Femur (tissue), 1 donor: ENCODE results near the gene PCK1.

Source experiments
- DNase-seq: peaks from one replicate; pipeline ENCODE4 v3.0.0-alpha.2; 2017

Gene PCK1

DNA sequence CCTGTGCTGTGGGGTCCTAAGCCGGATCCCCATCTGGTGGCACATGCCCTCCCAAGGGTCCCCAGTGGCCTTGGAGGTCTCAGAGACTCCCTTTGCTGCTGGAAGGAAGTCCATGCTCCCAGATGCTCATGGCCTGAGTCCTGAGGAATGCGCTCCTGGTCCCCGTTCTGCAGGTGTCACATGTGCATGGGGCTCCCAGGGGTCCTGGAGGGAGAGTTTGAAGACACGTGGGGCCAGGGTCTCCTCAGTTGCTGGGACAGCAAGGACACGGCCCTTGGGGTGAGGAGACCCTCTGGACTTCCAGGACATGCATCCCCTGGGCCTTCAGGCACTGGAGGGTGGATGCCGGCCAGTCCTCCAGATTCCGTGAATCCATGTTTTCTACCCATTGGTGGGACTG is 47.6 kb downstream of the PCK1 start:
- no peak for DNase-seq

GRCh38 chr20:57609086-57609841 is 48.4 kb downstream of the PCK1 start:
- DNase-seq, result no peak

- DNase-seq, result no peak
These were observed 48.9 kb downstream of the PCK1 start for GRCh38 chr20:57609842-57610167.

DNA sequence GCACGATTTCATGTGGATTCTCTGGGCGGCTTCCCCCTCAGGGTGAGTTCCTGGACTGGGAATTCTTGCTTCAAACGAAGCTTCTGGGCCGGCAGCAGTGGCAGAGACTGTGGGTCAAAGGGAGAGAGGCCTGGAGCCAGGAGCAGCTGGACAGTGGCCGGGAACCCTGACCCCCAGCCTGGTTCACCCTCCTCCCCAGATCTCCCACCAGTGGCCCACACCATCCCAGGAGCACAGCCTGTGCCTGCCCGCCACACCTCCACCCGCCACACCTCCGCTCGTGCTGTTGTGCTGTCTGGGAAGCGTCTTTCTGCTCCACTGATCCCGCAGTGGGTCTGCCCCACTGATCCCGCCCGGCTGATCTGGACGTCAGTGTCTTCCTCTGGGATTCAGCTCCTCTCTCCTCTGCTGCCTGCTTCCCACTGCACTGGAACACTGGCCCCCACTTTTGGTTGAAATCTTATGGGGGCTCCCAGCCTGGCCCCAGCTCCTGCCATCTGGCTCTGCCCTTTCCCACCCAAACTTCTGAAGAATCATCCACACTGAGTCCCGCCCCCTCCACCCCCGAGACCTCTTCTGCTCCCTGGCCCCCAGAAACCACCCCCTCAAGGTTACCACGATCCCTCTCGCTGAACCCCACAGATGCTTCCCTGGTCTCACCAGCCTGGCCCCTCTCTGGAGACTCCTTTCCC is 49.5 kb downstream of the PCK1 start:
- DNase-seq, result no peak

- no peak for DNase-seq
These were observed 50.8 kb downstream of the PCK1 start for GRCh38 chr20:57611586-57612311.

DNA sequence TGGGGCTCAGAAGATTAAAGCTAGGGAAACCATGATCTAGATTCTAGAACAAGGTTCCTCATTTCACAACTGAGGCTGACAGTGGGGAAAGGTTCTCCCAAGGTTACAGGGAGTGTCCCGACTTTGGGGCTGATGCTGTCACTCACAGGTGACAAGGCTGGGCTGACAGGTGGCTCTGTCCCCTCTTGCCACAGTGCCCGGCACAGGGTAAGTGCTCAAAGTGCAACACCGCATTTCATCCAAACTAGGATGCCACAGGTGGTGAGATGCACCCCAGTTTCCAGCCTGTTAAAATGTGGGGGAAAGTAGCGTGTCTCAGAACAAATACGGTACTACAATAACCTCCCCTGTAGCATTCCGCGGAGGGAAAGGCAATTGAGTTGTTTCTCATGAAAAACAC is 51.5 kb downstream of the PCK1 start:
- no peak for DNase-seq

DNA sequence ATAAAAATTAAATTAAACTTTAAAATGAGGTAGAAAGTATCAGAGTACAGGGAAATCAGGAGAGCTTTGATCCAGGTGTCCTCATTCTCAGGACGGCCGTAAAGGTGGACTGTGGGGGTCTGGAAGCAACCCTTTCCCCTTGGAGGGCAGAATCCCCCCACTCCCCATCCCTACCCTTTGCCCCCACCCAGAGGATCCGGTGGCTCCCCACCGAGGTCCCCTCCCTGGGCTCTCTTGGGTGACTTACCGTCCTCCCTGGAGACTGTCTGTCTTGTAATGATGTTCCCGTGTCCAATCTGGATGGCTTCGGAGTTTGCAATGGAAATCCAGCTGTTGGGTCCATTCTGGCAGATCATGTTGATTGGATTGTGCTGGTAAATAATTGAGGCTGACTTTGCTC is 52.0 kb downstream of the PCK1 start:
- no peak for DNase-seq

- no peak for DNase-seq
These were observed 52.6 kb downstream of the PCK1 start for GRCh38 chr20:57613481-57613921.

- no peak for DNase-seq
These were observed 53.9 kb downstream of the PCK1 start for GRCh38 chr20:57614490-57615444.

DNA sequence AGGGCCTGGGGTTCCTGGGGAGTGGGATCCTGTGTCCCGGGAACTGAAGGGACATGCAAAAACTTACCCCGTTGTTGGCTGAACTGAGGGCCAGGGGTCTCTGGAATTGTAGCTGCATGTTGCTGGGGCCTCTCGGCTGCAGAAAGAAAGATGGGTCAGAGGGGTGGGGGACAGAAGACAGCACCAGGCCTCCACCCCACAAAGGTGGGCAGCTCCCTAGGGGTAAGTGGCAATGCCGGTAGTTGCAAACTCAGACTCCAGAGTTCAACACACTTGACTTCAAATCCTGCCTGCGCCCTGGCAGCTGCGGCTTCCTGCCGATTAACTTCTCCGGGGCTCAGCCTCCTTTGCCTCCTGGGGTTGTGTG is 54.5 kb downstream of the PCK1 start:
- no peak for DNase-seq

- no peak for DNase-seq
These were observed 55.4 kb downstream of the PCK1 start for GRCh38 chr20:57616143-57616951.

DNA sequence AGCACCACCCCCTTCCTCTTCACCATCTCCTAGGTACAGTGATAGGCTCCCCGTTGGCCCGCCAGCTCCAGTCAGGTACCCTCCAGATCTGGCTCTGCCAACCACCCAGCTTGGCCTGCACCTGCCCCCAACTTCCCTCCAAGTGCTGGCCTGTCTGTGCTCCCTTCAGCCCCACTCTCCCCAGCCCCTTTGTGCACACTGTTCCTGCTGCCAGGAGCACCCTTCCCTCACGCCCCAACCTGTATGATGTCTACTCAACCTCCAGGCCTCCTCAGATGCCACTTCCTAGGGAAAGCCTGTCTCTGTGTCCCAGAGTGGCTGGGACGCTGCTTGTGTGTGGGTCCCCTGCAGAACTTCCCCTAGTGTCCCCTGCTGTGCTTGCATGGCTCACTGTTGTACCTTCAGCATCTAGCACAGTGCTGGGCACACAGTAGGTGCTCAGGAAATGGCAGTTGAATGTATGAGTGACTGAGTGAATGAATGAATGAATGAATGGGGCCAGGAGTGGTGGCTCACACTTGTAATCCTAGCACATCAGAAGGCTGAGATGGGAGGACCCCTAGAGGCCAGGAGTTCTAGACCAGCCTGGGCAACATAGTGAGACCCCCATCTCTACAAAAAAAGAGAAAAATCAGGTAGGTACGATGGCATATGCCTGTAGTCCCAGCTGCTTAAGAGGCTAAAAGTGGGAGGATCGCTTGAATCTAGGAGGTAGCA is 56.3 kb downstream of the PCK1 start:
- no peak for DNase-seq
